ENCODE results near the gene STK10. TPM values are rescaled to one million over a fixed set of nuclear protein-coding genes. Genes with fewer than 3 reads are reported as not detected.

STK10 gene
- total RNA-seq, 2 experiments from 2014 or later = 83.1 to 144 TPM

DNA sequence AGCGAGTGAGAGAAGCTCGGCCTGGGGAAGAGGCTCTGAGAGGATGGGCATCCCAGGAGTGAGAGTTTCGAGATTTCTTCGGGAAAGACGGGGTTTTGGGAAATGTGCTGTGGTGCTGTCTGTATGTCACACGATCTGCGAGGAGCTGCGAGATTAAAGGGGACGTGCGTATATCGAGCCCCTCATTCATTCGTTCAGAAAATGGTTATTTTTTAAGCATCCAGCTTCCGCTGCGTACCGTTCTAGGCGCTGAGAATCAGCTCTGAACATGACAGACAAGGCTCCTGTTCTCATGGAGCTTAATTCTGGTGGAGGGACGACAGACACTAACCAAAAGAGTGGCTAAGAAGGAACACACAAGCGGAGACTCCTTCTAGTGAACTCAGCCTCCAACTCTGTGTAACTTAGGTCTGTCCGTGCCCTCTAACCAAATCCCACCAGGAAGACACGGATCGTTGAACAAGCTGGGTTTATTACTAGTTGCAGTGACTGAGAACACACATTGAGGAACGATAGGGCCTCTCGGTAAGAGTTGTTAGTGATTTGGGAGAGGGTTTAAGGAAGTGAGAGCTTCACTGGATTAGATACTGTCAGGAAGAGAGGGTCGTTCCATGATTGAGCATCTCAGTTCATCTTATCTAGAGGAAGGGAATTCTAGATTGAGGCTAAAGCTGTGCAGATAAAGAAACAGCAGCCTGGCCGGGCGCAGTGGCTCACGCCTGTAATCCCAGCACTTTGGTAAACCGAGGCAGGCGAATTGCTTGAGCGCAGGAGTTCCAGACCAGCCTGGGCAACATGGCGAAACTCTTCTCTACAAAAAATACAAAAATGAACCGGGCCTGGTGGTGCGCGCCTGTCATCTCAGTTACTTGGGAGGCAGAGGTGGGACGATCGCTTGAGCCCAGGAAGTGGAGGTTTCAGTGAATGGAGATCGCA, 180.6 kb downstream of the STK10 start:
- ChIA-PET CTCF (interaction anchor here (0.6 to 5.5 kb wide), 20 partner anchors 11 to 808 kb away, joined by 3 to 57 read pairs (median 5); partner anchors contain the start of gene STK10), POLR2A (interaction anchor here (0.6 to 3.0 kb wide), 12 partner anchors 22 to 588 kb away, joined by 3 to 15 read pairs (median 4); partner anchors contain the start of genes FGF18 and UBTD2)
- H3K4me3 Mint-ChIP-seq = peak overlapping the region; percentile 92
- H3K27me3 Mint-ChIP-seq = no peaks in the 10 kb centered on the region
- no peak for ATAC-seq
- DNase-seq = no peak
- intact Hi-C loops (cut with DNase I, micrococcal nuclease) = loop anchor here (1.0 to 10.0 kb wide), 7 partner anchors 101 to 1320 kb away; partner anchors contain the start of genes BNIP1 (in 1 of the 2), DUSP1 (in 1 of the 2), NPM1 (in 1 of the 2) and STC2 (in 1 of the 2)
- H3K27ac Mint-ChIP-seq = peak overlapping the region; percentile 98
- H3K36me3 Mint-ChIP-seq (ENCODE audit: low read depth) = peaks cover 12% of the 10 kb centered on the region
- H3K4me1 Mint-ChIP-seq = peaks cover 34% of the 10 kb centered on the region
- no peaks in the 10 kb centered on the region for H3K9me3 Mint-ChIP-seq (ENCODE audit: low read depth)

DNA sequence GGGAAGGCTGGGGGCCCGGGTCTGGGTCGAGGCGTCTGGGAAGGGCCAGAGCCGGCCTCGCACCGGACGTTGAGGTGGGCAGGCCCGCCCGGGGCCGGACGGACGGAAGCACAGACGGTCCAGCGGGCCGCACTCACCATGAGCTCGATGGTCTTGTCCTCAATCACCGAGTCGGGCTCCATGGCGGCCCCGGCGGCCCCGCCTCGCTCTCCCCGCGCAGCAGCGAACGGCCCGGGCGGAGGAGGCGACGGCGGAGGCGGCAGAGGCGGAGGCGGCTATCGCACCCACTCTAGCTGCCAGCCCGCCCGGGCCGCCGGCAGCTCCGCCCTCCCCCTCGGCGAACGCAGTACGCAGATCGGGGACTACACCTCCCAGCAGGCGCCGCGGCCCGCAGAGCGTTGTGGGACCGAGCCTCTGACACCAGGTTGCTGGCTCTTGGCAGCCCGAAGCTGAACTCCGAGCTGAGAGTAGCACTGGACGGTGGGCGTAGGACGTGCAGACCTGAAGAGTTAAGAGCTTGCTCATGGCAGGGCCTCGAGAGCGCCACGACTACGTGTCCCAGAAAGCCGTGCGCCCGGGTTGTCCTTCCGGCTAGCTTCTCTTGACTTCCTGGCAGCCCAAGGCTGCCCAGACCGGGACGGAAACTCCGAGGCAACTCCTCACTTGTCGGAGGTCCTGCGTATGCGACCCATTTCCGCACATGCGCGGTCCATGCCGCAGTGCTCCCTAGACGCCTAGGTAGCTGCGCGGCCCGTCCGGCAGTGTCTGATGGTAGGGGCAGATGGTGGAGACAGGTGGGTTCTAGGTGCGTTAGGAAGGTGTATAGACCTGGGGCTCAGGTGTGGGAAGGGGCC, 181.5 kb downstream of the STK10 start, which contains the start of gene FBXW11:
TSS of gene FBXW11 (minus strand) at position 318 of the 854 bp plus-strand sequence. CDS start at position 182, 136 bp downstream.
- H3K9me3 Mint-ChIP-seq (ENCODE audit: low read depth) = no peaks in the 10 kb centered on the region
- H3K36me3 Mint-ChIP-seq (ENCODE audit: low read depth) = peaks cover 18% of the 10 kb centered on the region
- ChIA-PET CTCF (interaction anchor here (0.6 to 5.5 kb wide), 23 partner anchors 10 to 1091 kb away, joined by 3 to 57 read pairs (median 4); partner anchors contain the start of gene STK10), POLR2A (interaction anchor here (0.6 to 3.0 kb wide), 18 partner anchors 17 to 1735 kb away, joined by 3 to 15 read pairs (median 4); partner anchors contain the start of genes FGF18, STK10 and UBTD2)
- peak within 1 kb of the TSS; percentile 98 for H3K27ac Mint-ChIP-seq
- peak within 1 kb of the TSS; percentile 92 for H3K4me3 Mint-ChIP-seq
- peak; percentile 97 for DNase-seq
- intact Hi-C loops (cut with DNase I, micrococcal nuclease) = loop anchor here (1.0 to 10.0 kb wide), 13 partner anchors 49 to 1321 kb away; partner anchors contain the start of genes NPM1 (in 2 of the 2), UBTD2 (in 2 of the 2), BNIP1 (in 1 of the 2) and DUSP1 (in 1 of the 2)
- no peaks in the 10 kb centered on the region for H3K27me3 Mint-ChIP-seq
- ATAC-seq = peak; percentile 85
- H3K4me1 Mint-ChIP-seq = peaks cover 43% of the 10 kb centered on the region

DNA sequence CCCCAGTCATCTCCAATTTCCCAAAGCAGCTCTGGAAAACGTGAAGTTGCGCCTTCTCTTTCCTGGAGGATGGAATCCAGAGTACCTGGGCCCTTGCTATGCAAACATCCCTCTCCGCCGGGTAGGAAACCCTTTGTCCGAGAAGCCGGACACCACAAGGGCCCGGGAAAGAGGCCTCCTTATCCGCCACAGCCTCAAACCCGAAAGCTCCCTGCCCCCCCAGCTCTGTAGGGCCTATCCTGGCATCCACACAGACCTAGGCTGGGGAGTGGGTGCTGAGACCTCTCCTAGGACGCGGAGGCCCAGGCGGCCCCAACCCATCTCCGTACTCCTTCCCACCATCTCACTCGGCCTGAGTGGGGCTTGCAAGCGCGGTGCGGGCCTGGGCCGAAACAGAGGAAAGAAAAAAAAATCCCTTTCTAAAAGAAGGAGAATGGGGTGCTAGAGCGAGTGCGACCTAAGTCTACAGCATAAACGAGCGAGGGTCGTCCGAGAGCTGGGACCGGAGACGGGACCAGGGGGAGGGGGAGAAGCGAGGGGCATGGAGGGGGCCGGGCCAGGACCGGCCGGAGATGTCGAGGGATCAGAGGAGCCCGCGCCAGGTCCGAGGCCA, 182.2 kb downstream of the STK10 start:
- H3K4me3 Mint-ChIP-seq = peak overlapping the region; percentile 92
- H3K27ac Mint-ChIP-seq = peak overlapping the region; percentile 91
- H3K27me3 Mint-ChIP-seq = no peaks in the 10 kb centered on the region
- intact Hi-C loops (cut with DNase I, micrococcal nuclease) = loop anchor here (1.0 to 10.0 kb wide), 17 partner anchors 17 to 1321 kb away; partner anchors contain the start of genes UBTD2 (in 2 of the 2), BNIP1 (in 1 of the 2), DUSP1 (in 1 of the 2) and NPM1 (in 1 of the 2)
- ATAC-seq = peak; percentile 1
- POLR2A ChIA-PET = interaction anchor here (0.7 to 3.0 kb wide), 8 partner anchors 16 to 617 kb away, joined by 3 to 15 read pairs (median 4); partner anchors contain the start of gene STK10
- H3K4me1 Mint-ChIP-seq = peaks cover 50% of the 10 kb centered on the region
- CTCF ChIA-PET = interaction anchor here (0.7 to 5.5 kb wide), 9 partner anchors 9 to 189 kb away, joined by 3 to 57 read pairs (median 8); partner anchors contain the start of gene STK10
- DNase-seq = peak; percentile 56
- H3K9me3 Mint-ChIP-seq (ENCODE audit: low read depth) = no peaks in the 10 kb centered on the region
- peaks cover 22% of the 10 kb centered on the region for H3K36me3 Mint-ChIP-seq (ENCODE audit: low read depth)

DNA sequence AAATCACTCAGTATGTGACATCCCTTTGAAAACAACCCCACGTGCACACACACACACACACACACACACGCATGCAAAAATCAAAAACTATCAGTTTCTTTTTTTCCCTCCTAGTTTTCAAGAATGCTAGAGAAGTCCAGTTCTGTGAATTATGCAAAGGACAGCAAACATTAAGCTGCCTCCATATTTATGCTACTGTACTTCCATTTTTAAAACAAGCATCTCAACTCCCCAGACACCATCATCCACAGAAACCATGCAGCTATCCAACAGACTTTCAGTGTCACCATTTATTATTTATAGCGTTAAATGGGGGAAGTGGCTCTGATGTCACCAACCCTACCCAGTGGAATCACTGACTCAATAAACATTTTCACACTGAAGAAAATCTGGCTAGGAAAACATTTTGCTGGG, 183.2 kb downstream of the STK10 start:
- Mint-ChIP-seq H3K9me3 (ENCODE audit: low read depth) (no peaks in the 10 kb centered on the region), H3K4me1 (peaks cover 57% of the 10 kb centered on the region), H3K4me3 (peak overlapping the region; percentile 92), H3K27ac (peak overlapping the region; percentile 91), H3K36me3 (ENCODE audit: low read depth) (peaks cover 22% of the 10 kb centered on the region), H3K27me3 (no peaks in the 10 kb centered on the region)
- ATAC-seq (peak; percentile 2), DNase-seq (peak; percentile 54)
- CTCF ChIA-PET = interaction anchor here (0.7 to 5.5 kb wide), 5 partner anchors 8 to 103 kb away, joined by 3 to 57 read pairs (median 5); no protein-coding TSS in a partner anchor
- POLR2A ChIA-PET = interaction anchor here (0.6 to 3.0 kb wide), 5 partner anchors 15 to 170 kb away, joined by 3 to 15 read pairs (median 3); no protein-coding TSS in a partner anchor
- intact Hi-C loops (cut with DNase I, micrococcal nuclease) = loop anchor here (1.0 to 10.0 kb wide), 8 partner anchors 16 to 1322 kb away; partner anchors contain the start of genes BNIP1 (in 1 of the 2), DUSP1 (in 1 of the 2), STC2 (in 1 of the 2) and UBTD2 (in 1 of the 2)

DNA sequence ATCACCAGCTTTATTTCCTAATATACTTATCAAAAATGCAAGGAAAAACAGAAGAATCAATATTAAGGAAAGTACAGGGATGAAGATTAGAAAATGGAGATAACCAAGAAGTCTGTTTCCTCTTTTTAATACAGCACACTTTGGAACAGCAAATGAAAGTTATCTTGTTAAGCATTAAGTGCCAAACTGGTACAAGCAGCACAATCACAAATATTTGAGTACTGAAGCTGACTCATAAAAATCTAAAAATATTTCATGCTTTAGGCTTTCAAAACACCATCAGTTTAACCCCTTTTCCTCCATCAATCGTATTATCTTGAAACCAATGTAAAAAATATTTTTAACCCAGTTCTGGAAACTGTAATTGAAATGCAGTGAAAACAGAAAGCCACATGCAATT, 184.3 kb downstream of the STK10 start:
- Mint-ChIP-seq H3K4me3 (peak overlapping the region; percentile 92), H3K36me3 (ENCODE audit: low read depth) (peaks cover 22% of the 10 kb centered on the region), H3K27me3 (no peaks in the 10 kb centered on the region), H3K4me1 (peaks cover 67% of the 10 kb centered on the region), H3K27ac (peak overlapping the region; percentile 65), H3K9me3 (ENCODE audit: low read depth) (no peaks in the 10 kb centered on the region)
- ATAC-seq (no peak), DNase-seq (no peak)
- ChIA-PET POLR2A (interaction anchor here (0.7 kb wide), 1 partner anchor 16 kb away, joined by 3 read pairs; no protein-coding TSS in a partner anchor), CTCF (interaction anchor here (0.6 to 5.5 kb wide), 6 partner anchors 10 to 290 kb away, joined by 3 to 57 read pairs (median 3); no protein-coding TSS in a partner anchor)
- intact Hi-C loops (cut with DNase I, micrococcal nuclease) = loop anchor here (2.0 to 10.0 kb wide), 3 partner anchors 15 to 1141 kb away; partner anchors contain the start of gene BNIP1 (in 1 of the 2)

DNA sequence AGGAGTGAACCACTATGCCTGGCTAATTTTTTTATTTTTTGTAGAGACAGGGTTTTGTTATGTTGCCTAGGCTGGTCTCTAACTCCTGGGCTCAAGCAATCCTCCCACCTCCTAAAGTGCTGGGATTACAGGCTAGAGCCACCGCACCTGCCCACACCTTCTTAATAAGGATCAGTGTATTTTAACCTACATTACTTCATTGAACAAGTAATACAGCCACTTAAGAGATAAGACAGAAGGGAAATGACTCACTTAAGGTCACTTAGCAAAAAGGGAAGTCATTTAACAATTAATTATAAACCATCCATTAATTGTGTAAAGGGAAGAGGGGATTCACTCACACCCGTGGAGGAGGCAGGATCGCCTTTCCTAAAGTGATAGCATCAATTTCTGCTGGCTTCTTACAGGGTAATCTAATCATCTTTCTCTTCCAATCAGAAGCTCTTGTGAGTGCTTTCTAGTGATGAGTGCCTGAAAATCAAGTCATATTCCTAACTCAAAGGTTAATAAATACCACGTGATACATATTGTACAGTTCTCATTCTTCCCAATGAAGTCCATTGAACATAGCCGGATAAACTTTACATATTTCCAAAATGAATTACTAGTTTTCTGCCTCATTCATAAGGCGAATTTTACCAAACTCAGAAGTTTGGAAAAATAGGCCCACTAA, 185.0 kb downstream of the STK10 start:
- H3K27me3 Mint-ChIP-seq = no peaks in the 10 kb centered on the region
- POLR2A ChIA-PET = no interaction called here

DNA sequence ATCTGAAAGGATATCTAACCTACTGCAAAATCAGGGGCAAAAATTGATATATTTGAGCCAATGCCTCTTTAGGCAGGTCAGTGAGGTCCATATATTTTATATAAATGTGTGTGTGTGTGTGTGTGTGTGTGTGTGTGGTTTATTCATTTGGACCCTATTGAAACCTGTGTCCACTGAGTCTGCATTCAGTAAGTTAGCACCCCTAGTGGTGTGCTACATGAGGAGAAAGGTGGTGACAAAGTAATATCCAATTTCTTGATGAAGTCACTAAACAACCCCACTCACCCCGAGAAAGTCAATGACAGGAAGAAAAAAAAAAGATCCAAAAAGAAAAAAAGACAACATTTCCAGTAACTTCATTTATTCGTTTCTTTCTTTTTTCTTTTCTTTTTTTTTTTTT, 185.7 kb downstream of the STK10 start:
- POLR2A ChIA-PET = no interaction called here
- Mint-ChIP-seq H3K36me3 (ENCODE audit: low read depth) (peaks cover 24% of the 10 kb centered on the region), H3K9me3 (ENCODE audit: low read depth) (no peaks in the 10 kb centered on the region), H3K27me3 (no peaks in the 10 kb centered on the region), H3K4me3 (no peak overlapping the region), H3K4me1 (peaks cover 66% of the 10 kb centered on the region), H3K27ac (peak overlapping the region; percentile 14)
- DNase-seq (peak; percentile 13), ATAC-seq (no peak)
- intact Hi-C loops (cut with DNase I, micrococcal nuclease) = loop anchor here in 1 of 2 experiments (10.0 kb wide), 1 partner anchor 1142 kb away; the partner anchor contains the start of gene BNIP1
- CTCF ChIA-PET = no interaction called here

More for the DNA sequence above, 185.0 kb downstream of the STK10 start:
- DNase-seq = no peak
- CTCF ChIA-PET = interaction anchor here (0.9 to 5.5 kb wide), 5 partner anchors 18 to 290 kb away, joined by 3 to 57 read pairs (median 3); no protein-coding TSS in a partner anchor
- no peaks in the 10 kb centered on the region for H3K9me3 Mint-ChIP-seq (ENCODE audit: low read depth)
- no peak for ATAC-seq
- H3K4me3 Mint-ChIP-seq = no peak overlapping the region
- peaks cover 66% of the 10 kb centered on the region for H3K4me1 Mint-ChIP-seq
- peak overlapping the region; percentile 65 for H3K27ac Mint-ChIP-seq
- peaks cover 22% of the 10 kb centered on the region for H3K36me3 Mint-ChIP-seq (ENCODE audit: low read depth)
- intact Hi-C loops (cut with DNase I, micrococcal nuclease) = loop anchor here in 1 of 2 experiments (10.0 kb wide), 1 partner anchor 1142 kb away; the partner anchor contains the start of gene BNIP1

DNA sequence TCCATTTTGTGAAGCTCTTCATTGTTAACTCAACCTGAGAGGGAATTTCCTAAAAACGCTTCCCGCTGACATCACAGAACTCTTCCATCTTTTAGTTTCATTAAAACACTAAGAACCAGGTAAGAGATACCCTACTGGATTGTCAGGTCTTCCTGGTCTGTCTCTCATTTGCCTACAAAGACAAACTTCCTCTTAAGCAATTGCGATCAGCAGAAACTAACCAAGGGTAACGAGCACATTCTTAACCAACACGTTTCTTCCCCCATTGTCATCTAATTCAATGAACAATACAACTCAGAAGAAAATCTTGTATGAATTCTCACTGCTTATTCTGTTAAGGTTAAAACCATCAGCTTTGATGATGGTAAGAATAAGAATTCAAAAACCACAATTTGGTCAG, 188.1 kb downstream of the STK10 start:
- peaks cover 69% of the 10 kb centered on the region for H3K4me1 Mint-ChIP-seq
- POLR2A ChIA-PET = no interaction called here
- no peaks in the 10 kb centered on the region for H3K27me3 Mint-ChIP-seq
- H3K9me3 Mint-ChIP-seq (ENCODE audit: low read depth) = no peaks in the 10 kb centered on the region
- peaks cover 38% of the 10 kb centered on the region for H3K36me3 Mint-ChIP-seq (ENCODE audit: low read depth)
- intact Hi-C loops (cut with DNase I, micrococcal nuclease) = loop anchor here in 1 of 2 experiments (10.0 kb wide), 1 partner anchor 1145 kb away; the partner anchor contains the start of gene BNIP1
- no peak overlapping the region for H3K4me3 Mint-ChIP-seq
- CTCF ChIA-PET = interaction anchor here (1.1 to 3.8 kb wide), 3 partner anchors 11 to 87 kb away, joined by 3 to 18 read pairs (median 5); no protein-coding TSS in a partner anchor
- H3K27ac Mint-ChIP-seq = no peak overlapping the region
- no peak for DNase-seq
- ATAC-seq = no peak

DNA sequence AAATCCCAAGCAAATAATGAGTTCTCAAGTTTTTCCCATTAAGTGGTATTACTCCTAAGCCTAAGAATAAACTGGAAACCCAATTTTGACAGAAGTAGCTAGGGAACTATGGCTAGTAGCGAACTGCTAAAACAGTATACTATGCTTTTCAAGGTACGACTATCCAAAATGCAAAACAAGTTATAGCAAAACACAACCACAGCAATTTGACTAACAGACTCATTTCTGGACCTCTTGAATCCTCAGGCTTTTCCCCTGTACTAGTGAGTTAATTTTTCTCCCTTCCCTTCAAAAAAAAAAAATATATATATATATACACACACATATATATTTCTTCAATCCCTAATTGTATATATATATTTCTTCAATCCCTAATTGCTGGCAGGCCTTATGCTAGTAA, 188.9 kb downstream of the STK10 start:
- ChIA-PET CTCF (interaction anchor here (1.3 to 3.8 kb wide), 2 partner anchors 10 to 87 kb away, joined by 5 to 18 read pairs; no protein-coding TSS in a partner anchor), POLR2A (no interaction called here)
- ATAC-seq (peak; percentile 30), DNase-seq (no peak)
- no peak overlapping the region for H3K4me3 Mint-ChIP-seq
- peaks cover 39% of the 10 kb centered on the region for H3K36me3 Mint-ChIP-seq (ENCODE audit: low read depth)
- intact Hi-C loops (cut with DNase I, micrococcal nuclease) = no loop called here
- H3K27me3 Mint-ChIP-seq = no peaks in the 10 kb centered on the region
- H3K9me3 Mint-ChIP-seq (ENCODE audit: low read depth) = no peaks in the 10 kb centered on the region
- H3K27ac Mint-ChIP-seq = no peak overlapping the region
- peaks cover 68% of the 10 kb centered on the region for H3K4me1 Mint-ChIP-seq

Measured in activated CD4-positive, alpha-beta T cell treated with anti-CD3 and anti-CD28 coated beads for 36 hours (primary cell).